Stimulated activated CD4-positive, alpha-beta T cell treated with anti-CD3 and anti-CD28 coated beads, Interleukin-15, amount 100 ng/mL, for 1 hour (primary cell): ENCODE data around the gene PRSS56.

Source experiments
- DNase-seq, 2 donors: peaks; one replicate each; pipeline ENCODE4 v3.0.0-alpha.2; 2020; ENCODE audit warnings: low read depth in 1 of 2, low spot score in 1 of 2

PRSS56 gene

GRCh38 chr2:232540441-232541041 lies 20.4 kb downstream of the PRSS56 start:
- DNase-seq: no peak

- DNase-seq: no peak
These were observed 21.2 kb downstream of the PRSS56 start for GRCh38 chr2:232541195-232541960.

GRCh38 chr2:232541961-232542714 lies 21.9 kb downstream of the PRSS56 start:
- no peak for DNase-seq

DNA sequence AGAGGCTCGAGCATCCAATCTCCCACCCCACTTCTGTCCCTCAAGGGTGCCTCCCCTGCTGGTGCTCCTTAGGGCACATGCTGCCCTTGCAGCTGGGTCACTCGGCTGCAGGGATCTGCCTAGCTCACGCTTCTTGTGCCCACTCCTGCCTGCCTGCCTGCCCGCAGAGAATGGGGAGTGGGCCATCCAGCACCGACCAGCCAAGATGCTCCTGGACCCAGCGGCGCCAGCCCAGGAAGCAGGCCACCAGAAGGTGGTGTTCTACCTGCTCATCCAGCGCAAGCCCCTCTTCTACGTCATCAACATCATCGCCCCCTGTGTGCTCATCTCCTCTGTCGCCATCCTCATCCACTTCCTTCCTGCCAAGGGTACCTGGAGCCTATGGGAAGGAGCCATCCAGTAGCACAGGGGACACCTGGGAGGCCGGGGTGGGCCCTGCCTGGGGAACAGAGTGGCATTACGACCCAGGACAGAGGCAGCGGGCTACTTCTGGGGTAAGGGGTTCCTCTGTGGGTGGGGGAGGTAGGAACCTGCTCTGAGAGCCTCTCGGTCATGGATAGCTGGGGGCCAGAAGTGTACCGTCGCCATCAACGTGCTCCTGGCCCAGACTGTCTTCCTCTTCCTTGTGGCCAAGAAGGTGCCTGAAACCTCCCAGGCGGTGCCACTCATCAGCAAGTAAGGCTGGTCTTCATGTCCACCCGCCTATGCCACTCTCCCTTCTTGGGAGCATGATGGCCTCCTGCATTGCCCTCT lies 22.7 kb downstream of the PRSS56 start:
- no peak for DNase-seq

DNA sequence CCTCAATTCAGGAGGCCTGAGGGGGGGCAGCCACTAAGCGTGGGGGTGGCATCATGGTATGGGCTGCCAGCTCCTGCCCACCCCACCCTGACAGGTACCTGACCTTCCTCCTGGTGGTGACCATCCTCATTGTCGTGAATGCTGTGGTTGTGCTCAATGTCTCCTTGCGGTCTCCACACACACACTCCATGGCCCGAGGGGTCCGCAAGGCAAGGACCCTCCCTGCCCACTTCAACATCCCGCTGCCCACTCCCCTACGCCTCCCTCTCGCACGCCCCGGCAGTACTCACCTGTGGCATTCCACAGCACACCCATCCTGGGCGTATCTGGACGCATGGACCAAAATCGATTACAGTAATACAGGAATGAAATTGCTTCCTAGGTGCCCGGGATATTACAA lies 23.3 kb downstream of the PRSS56 start:
- no peak for DNase-seq

GRCh38 chr2:232543928-232544631 lies 23.9 kb downstream of the PRSS56 start:
- DNase-seq: no peak

DNA sequence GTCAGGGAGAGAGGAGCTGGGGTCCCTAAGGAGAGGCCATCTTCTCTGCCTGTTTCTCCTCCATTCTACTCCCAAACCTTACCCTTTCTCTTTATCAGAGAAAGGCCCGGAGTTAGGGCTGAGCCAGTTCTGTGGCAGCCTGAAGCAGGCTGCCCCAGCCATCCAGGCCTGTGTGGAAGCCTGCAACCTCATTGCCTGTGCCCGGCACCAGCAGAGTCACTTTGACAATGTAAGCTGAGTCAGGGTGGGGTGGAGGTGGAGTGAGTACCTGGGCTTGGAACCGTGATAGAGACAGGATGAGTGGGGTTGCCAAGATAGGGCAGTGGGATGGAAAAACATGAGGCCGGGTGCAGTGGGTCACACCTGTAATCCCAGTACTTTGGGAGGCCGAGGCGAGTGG lies 24.5 kb downstream of the PRSS56 start:
- no peak for DNase-seq

DNA sequence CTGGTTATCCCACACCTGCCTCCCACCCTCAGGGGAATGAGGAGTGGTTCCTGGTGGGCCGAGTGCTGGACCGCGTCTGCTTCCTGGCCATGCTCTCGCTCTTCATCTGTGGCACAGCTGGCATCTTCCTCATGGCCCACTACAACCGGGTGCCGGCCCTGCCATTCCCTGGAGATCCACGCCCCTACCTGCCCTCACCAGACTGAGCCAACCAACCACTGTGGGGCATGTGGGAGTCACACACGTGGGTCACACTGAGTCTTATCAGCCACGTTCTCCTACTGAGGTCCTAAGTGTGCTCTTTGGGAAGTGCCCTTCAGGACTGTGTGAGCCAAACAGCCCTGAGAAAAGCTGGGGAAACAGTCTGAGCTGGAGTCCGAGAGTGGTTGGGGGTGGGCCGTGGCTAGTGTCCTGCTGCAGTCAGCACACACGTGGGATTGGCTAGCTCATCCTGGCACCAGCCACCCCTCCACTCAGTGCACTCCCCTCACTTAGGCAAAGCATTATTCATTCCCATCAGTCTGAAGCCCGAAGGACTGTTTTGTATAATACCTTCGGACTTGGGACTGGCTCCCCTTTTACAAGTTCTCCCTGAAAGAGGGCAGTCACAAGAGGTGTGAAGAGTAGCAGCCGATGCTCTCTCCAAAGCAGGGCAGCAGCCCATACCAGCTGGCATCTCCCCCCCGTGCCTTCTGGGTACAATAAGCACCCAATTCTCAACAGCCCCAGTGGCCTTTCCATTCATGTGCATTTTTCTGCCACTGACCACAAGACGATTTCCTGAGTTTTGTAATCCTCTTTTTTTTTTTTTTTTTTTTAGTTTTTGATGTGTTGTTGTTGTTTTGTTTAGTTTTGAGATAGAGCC lies 25.6 kb downstream of the PRSS56 start:
- no peak for DNase-seq

DNA sequence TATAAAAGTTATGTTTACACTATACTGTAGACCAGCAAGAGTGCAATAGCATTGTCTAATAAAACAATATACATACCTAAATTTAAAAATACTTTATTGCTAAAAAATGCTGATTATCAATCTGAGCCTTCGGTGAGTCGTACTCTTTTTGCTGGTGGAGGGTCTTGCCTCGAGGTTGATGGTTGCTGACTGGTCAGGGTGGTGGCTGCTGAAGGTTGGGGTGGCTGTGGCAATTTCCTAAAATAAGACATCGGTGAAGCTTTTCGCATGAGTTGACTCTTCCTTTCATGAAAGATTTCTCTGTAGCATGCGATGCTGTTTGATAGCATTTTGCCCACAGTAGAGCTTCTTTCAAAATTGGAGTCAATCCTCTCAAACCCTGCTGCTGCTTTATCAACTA lies 27.8 kb downstream of the PRSS56 start:
- no peak for DNase-seq

DNA sequence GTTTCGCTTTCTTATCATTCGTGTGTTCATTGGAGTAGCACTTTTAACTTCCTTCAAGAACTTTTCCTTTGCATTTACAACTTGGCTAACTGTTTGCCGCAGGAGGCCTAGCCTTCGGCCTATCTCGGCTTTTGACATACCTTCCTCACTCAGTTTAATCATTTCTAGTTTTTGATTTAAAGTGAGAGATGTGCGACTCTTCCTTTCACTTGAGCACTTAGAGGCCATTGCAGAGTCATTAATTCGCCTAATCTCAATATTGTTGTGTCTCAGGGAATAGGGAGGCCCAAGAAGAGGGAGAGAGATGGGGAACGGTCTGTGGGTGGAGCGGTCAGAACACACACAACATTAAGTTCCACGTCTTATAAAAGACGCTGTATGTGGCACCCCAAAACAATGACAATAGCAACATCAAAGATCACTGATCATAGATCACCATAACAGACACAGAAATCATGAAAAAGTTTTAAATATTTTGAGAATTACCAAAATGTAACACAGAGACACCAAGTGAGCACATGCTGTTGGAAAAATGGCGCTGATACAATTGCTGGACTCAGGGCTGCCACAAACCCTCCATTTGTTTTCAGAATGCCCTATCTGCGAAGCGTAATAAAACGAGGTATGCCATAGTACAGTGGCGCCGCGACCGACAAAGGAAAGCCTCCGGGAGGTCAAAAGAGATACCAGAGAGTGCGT lies 29.6 kb downstream of the PRSS56 start:
- peak in 1 of 2 donors; percentile 12 for DNase-seq

GRCh38 chr2:232550354-232551249 lies 30.4 kb downstream of the PRSS56 start, which contains the start of the genes EIF4E2 and TIGD1:
Gene EIF4E2 (plus strand): TSS chr2:232550689. CDS start chr2:232550725, 36 bp downstream.
Gene TIGD1 (minus strand): TSS chr2:232550557. CDS start chr2:232549882, 675 bp downstream.
- peak; percentile 73 to 88 for DNase-seq

GRCh38 chr2:232551250-232551638 lies 31.1 kb downstream of the PRSS56 start:
- no peak for DNase-seq

GRCh38 chr2:232551776-232552175 lies 31.6 kb downstream of the PRSS56 start:
- no peak for DNase-seq

- DNase-seq: no peak
These were observed 36.2 kb downstream of the PRSS56 start for GRCh38 chr2:232556426-232556825.

DNA sequence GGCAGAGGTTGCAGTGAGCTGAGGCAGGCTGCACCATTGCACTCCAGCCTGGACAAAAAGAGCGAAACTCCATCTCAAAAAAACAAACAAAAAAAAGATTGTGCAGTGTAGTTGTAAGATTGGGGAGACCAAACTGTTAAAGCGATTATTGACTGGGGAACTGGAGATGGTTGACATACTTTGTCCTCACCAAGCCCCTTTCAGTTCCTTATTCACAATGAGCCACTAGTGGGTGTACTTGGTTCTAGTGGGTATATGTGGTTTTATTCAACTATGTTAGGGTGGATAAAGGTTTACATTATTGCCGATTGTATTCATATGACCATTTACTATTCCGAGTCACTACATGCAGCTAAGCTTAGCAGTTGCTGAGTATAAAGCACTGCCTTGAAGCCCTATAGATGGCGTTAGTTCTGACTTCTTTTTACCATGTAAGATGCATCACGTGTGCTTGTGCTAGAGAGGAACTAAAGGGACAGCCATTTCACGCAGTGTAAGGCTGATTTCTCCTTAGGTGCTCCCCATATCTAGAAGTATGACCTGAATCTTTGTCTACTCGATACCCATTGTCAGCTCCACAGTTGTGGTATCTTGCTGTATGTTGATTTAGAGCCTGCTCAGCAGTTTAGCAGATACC lies 42.4 kb downstream of the PRSS56 start:
- DNase-seq: no peak

GRCh38 chr2:232563580-232563979 lies 43.4 kb downstream of the PRSS56 start:
- DNase-seq: no peak

DNA sequence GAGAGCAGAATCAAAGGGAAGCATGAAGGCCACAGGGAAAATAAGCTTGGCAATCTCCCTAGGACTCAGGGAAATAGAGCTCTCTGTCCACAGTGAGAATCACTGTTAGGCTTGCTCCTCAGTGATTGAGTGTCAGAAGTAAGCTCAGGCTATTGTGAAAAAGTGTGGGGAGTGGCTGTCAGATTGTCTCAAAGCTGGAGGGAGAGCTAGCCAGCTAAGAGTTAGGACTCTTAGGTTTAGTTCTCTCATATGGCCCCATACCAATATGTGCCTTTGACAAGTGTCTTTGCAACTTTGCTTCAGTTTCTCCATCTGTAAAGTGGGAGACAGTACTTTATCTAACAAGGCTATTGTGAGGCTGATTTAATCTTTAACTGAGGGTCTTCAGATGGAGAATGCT lies 47.5 kb downstream of the PRSS56 start:
- no peak for DNase-seq

DNA sequence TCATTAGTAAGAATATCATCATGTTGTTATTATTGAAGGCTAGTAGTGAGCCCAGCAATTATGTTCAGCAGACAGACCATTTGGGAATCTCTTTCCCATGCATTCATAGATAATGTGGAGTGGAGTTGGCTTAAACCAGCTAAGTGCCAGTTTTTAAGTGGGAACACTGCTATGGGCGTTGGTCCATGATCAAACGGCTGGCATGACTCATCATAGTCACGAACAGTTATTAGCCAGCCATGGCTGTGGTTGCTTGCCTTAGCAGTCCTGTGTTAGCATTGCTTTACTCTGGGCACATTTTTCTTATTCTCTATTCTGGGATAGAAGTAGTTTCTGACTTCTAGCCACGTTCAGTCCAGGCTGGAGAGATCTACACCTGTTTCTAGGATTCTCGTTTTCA lies 48.0 kb downstream of the PRSS56 start:
- no peak for DNase-seq
